C4-2B (cell line): Measurements from ENCODE around the gene KLHL33.

ENCODE experiments used
- ZFX ChIP-seq: fragments of 450-650 bp; IDR thresholded peaks from 2 replicates; pipeline ENCODE4 v1.6.1; 2017
- TF ChIP-seq, protein P1 (sequence below): fragments of 450-650 bp; conservative IDR thresholded peaks from 2 replicates; pipeline ENCODE4 v1.5.1; 2017; ENCODE audit warnings: mild to moderate bottlenecking

DNA sequence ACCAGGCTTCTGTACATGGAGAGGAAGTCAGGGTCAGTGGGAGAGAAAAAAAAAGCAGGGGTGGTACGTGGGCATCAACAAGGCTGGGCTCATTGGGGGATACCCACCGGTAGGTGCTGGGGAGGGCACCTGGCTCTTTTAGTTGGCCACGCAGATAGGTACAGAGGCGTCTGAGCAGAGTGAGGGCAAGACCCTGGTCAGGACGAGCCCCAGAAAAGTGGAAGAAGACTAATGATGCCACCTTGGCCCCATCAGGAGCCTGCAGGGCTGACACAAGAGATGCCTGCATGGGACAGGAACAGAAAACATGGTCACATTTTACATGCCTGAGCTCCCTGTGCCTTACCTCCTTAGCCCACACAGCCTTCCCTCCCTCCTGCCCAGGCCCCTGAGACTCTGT, 52.3 kb downstream of the KLHL33 start:
- TF ChIP-seq, protein P1, sequence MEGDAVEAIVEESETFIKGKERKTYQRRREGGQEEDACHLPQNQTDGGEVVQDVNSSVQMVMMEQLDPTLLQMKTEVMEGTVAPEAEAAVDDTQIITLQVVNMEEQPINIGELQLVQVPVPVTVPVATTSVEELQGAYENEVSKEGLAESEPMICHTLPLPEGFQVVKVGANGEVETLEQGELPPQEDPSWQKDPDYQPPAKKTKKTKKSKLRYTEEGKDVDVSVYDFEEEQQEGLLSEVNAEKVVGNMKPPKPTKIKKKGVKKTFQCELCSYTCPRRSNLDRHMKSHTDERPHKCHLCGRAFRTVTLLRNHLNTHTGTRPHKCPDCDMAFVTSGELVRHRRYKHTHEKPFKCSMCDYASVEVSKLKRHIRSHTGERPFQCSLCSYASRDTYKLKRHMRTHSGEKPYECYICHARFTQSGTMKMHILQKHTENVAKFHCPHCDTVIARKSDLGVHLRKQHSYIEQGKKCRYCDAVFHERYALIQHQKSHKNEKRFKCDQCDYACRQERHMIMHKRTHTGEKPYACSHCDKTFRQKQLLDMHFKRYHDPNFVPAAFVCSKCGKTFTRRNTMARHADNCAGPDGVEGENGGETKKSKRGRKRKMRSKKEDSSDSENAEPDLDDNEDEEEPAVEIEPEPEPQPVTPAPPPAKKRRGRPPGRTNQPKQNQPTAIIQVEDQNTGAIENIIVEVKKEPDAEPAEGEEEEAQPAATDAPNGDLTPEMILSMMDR: no peak
- TF ChIP-seq ZFX: no peak
